Measurements from ENCODE around the gene EP400.
"Not testable (repeated sequence)": the region's sequence is repeated elsewhere in the genome, so short reads cannot be mapped to it uniquely, and the experiment has no call there.

The EP400 gene

GRCh38 chr12:131948713-131949430 is 870 bp upstream of the EP400 start:
- DNase-seq = not testable (repeated sequence)

DNA sequence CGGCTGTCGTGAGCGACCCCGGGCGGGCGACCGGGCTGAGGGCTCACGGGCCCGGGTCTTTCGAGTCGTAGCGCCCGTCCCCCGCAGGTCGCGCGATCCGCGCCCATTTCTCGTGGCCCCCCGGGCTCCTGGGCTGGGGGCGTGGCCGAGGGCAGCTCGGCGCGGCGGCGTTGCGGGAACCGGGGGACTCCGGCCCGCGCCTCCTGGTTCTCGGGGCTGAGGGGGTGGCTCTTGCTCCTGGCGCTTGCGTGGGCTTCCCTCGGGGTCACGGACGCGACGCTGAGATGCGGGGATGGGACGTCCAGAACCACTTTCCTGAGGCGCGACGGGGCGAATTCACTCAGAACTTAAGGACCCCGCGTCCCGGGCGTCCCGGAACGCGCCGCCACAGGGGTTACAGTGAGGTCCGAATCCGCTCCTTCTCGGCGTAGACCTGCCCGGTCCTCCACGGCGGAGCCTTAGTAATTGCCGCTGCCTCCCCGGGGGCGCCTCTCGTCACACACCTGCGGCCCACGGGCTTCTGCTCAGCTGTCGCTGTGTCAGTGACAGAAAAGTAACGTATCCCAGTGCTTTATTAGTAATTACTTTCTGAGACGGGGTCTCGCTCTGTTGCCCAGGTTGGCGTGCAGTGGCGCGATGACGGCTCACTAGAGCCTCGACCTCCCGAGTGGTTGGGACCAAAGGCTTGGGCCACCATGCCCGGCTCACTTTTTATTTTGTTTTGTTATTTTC is 606 bp downstream of the EP400 start:
- DNase-seq = no peak

GRCh38 chr12:131953810-131954209 is 4.1 kb downstream of the EP400 start:
- not testable (repeated sequence) for DNase-seq

GRCh38 chr12:131954460-131954859 is 4.7 kb downstream of the EP400 start:
- DNase-seq = not testable (repeated sequence)

DNA sequence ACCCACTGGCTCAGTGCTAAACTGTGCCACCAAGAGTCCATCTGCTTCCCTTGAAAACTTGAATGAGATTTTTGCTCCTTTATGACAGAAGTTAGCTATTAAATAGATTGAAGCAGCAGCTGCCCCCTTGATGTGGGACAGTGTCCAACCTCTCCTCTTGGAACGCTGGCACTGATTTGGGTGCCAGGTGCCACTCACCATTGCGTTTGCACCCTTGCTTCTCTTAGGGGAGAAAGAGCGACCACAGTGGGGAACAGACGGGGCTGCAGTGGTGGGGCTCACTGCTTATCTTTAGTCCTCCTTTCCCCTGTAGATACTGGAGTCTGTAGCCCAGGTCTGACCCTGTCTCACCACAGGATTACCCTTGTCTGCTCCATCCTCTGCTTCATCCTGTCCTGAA is 9.4 kb downstream of the EP400 start:
- no peak for DNase-seq

GRCh38 chr12:131959641-131960589 is 10.2 kb downstream of the EP400 start:
- DNase-seq = no peak

DNA sequence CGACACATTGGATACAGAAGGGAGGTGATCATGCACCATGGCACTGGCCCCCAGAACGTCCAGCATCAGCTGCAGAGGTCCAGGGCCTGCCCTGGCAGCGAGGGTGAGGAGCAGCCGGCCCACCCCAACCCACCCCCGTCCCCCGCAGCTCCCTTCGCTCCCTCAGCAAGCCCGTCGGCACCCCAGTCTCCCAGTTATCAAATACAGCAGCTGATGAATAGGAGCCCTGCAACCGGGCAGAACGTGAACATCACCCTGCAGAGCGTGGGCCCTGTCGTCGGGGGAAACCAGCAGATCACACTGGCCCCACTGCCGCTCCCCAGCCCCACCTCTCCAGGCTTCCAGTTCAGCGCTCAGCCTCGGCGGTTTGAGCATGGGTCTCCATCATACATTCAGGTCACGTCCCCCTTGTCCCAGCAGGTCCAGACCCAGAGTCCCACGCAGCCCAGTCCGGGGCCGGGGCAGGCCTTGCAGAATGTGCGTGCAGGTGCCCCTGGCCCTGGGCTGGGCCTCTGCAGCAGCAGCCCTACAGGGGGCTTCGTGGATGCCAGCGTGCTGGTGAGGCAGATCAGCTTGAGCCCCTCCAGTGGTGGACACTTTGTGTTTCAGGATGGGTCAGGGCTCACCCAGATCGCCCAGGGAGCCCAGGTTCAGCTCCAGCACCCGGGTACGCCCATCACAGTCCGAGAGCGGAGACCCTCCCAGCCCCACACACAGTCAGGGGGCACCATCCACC is 11.0 kb downstream of the EP400 start:
- DNase-seq = not testable (repeated sequence)

GRCh38 chr12:131961328-131961727 is 11.6 kb downstream of the EP400 start:
- DNase-seq = not testable (repeated sequence)

DNA sequence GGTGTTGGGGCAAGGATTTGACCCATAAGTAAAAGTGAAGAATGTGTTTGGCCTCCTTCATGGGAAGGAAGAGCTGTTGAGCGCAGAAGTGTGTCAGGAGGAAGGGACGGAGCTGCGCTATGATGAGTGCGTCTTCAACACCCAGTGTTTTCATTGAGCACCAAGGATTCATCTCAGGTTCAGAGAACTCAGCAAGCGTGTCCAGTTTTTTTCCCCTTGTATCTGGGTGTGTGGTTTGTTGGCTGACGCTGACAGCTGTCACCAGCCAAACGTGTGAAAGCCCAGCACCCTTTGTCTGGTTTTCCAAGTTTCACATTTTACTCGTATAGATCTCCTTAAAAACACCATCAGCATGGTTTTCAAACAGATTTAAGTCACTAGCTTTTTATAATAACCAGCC is 12.3 kb downstream of the EP400 start:
- no peak for DNase-seq

DNA sequence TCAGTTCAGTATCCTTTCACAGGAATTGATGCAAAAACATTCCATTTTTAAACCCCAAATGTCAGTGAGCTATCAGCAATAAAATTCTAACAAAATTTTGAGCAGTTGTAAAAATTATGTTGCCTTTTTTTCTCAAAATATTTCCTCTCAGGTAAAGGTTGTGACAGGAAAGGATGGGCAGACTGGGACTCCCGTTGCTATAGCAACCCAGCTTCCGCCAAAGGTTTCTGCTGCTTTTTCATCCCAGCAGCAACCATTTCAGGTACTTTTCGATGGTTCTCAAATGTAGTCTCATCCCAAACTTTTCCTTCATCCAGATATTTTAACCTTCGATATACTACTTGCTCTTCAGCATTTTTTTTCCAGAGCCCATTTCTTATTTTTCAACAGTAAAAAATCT is 13.6 kb downstream of the EP400 start:
- no peak for DNase-seq

GRCh38 chr12:131965073-131965472 is 15.3 kb downstream of the EP400 start:
- DNase-seq = no peak

DNA sequence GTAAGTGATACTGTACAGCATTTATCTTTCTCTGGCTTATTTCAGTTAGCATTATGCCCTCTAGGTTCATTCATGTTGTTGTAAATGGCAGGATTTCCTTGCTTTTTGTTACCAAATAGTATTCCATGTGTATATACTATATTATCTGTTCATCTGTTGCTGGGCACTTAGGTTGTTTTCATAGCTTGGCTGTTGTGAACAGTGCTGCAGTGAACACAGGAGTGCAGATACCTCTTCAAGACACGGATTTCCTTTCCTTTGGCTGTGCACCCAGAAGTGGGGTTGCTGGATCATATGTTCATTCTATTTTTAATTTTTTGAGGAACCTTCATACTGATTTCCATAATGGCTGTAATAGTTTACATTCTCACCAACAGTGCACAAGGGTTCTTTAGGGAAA is 21.5 kb downstream of the EP400 start:
- no peak for DNase-seq

DNA sequence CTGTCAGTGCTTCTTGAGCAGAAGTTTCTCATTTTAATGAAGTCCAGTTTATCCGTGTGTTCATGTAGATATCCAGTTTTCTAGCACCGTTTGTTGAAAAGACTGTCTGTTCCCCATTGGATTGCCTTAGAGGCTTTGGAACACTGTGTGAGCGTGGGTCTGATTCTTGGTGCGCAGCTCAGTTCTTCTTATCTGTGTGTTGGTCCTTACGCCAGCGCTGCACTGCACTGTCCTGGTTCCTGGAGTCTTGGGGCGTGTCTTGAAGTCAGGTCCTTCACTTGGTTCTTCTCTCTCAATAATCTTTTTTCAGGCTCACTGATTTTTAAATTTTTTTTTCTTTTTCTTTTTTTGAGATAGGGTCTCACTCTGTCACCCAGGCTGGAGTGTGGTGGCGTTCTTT is 25.5 kb downstream of the EP400 start:
- DNase-seq = no peak

GRCh38 chr12:131979606-131980005 is 29.9 kb downstream of the EP400 start:
- no peak for DNase-seq

DNA sequence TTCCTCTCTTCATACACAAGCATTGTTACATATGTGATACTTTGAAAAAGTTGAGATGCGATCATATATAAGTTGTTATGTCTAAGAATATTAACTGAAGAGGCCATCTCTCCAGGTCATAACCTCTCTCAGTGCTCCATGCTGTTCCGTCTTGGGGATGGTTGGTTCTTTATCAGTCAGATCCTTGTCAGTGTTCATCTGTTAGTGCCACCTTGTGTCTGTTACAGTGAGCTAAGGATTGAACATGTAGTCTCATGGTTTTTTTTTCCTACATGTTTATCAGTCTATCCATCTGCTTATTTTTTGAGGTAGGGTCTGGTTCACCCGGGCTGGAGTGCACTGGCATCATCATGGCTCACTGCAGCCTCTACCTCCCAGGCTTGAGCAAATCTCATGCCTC is 30.5 kb downstream of the EP400 start:
- DNase-seq = no peak

GRCh38 chr12:131981388-131981787 is 31.6 kb downstream of the EP400 start:
- no peak for DNase-seq

DNA sequence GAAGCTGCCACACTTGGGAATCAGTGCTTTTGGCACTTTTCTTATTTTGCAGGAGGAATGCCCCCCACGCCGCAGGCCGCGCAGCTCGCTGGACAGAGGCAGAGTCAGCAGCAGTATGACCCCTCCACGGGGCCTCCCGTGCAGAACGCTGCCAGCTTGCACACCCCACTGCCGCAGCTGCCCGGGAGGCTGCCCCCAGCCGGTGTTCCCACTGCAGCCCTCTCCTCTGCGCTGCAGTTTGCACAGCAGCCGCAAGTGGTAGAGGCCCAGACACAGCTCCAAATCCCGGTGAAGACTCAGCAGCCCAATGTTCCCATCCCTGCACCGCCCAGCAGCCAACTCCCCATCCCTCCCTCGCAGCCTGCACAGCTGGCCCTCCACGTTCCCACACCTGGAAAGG is 32.3 kb downstream of the EP400 start:
- DNase-seq = no peak

GRCh38 chr12:131983026-131983425 is 33.3 kb downstream of the EP400 start:
- DNase-seq = no peak

DNA sequence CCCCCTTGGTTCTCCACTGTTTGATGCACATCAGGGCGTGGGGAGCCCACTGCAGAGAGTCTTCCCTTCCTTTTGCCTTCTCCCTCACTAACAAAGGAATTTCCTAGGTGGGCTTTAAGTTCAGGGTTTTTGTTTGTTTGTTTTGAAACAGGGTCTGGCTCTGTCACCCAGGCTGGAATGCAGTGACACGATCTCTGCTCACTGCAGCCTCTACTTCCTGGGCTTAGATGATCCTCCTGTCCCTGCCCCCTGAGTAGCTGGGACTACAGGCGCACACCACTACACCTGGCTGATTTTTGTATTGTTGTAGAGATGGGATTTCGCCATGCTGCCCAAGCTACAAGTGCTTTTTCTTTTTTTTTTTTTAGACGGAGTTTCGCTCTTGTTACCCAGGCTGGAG is 33.8 kb downstream of the EP400 start:
- DNase-seq = no peak

DNA sequence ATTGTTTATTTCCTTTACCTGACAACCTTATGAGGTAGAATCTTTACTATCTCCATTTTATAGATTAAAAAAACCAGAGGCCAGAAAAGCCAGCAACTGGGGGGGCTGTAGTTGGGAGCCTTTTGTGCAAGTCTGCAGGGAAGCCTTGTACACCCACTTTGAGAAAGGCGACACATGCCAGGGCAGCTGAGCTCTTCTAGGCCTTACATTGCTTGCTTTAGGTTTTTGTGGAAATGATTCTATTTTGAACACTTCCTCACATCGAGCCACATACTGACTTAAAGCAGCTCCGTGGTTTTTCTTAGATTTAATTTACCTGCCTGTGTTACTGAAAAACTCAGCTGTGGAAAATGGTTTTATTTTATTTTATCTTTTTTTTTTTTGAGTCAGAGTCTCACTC is 34.6 kb downstream of the EP400 start:
- no peak for DNase-seq

DNA sequence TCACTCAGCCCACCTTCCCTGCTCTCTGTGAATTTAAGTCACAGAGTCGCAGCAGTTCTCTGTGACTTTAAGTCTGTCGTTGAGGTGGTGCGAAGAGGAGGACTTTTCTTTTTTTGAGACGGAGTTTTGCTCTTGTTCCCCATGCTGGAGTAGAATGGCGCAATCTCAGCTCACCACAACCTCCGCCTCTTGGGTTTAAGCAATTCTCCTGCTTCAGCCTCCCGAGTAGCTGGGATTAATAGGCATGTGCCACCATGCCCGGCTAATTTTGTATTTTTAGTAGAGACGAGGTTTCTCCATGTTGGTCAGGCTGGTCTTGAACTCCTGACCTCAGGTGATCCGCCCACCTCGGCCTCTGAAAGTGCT is 35.8 kb downstream of the EP400 start:
- not testable (repeated sequence) for DNase-seq

GRCh38 chr12:131986361-131986760 is 36.6 kb downstream of the EP400 start:
- DNase-seq = no peak

DNA sequence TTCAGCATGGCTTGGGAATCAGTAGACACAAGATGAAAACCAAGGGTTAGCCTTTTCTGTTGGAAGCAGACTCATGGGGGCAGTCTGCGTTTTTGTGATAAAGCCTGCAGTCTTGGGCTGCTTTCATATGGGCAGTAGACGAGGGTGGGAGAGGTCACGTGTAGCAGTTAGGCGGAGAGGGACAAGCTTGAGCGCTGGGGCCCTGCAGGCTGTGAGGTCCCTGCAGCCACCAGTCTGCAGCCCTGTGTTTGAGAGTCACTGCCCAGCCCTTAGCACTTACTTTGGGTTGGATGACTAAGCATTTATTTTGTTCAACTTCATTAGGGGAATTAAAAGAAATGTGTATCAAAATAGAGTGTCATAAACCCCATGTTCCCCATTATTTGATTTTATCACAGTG is 37.2 kb downstream of the EP400 start:
- no peak for DNase-seq

Measured in bone marrow (tissue), 2 donors.